HG02885 (cell line): Measurements from ENCODE around the gene CUEDC1.

Experiments used
- ATAC-seq: cut with Tn5 transposase; IDR thresholded peaks from one replicate; pipeline ENCODE4 v1.9.1; 2021; ENCODE audit warnings: mild to moderate bottlenecking; ENCODE audit not compliant: unreplicated experiment, poor library complexity

The CUEDC1 gene

GRCh38 chr17:57920916-57921703, 34.1 kb downstream of the CUEDC1 start:
- no peak for ATAC-seq

- no peak for ATAC-seq
Observed at GRCh38 chr17:57919918-57920317, 35.3 kb downstream of the CUEDC1 start.

- ATAC-seq, result no peak
Observed at GRCh38 chr17:57918017-57918895, 37.0 kb downstream of the CUEDC1 start.

GRCh38 chr17:57916925-57917858, 38.0 kb downstream of the CUEDC1 start:
- no peak for ATAC-seq

GRCh38 chr17:57915985-57916757, 39.0 kb downstream of the CUEDC1 start:
- ATAC-seq, result no peak

- ATAC-seq, result no peak
Observed at GRCh38 chr17:57915544-57915943, 39.7 kb downstream of the CUEDC1 start.

GRCh38 chr17:57914273-57915142, 40.7 kb downstream of the CUEDC1 start:
- no peak for ATAC-seq

GRCh38 chr17:57913575-57914272, 41.5 kb downstream of the CUEDC1 start:
- no peak for ATAC-seq

- ATAC-seq, result no peak
Observed at GRCh38 chr17:57911834-57912673, 43.2 kb downstream of the CUEDC1 start.

- ATAC-seq, result no peak
Observed at GRCh38 chr17:57910462-57911420, 44.5 kb downstream of the CUEDC1 start.

- no peak for ATAC-seq
Observed at GRCh38 chr17:57909551-57909950, 45.7 kb downstream of the CUEDC1 start.

- no peak for ATAC-seq
Observed at GRCh38 chr17:57908278-57908677, 46.9 kb downstream of the CUEDC1 start.

- ATAC-seq, result no peak
Observed at GRCh38 chr17:57906910-57907309, 48.3 kb downstream of the CUEDC1 start.

GRCh38 chr17:57905875-57906455, 49.2 kb downstream of the CUEDC1 start:
- ATAC-seq, result no peak

GRCh38 chr17:57903961-57904360, 51.3 kb downstream of the CUEDC1 start:
- ATAC-seq, result no peak
